Trophoblast cell (in vitro differentiated cells and primary cell): ENCODE measurements around the gene EIF2AK3.

Experiments
- DNase-seq, 2 donors: peaks; one replicate each; pipeline ENCODE4 v3.0.0-alpha.2; 2016
- H2AFZ ChIP-seq: 2 replicates; pipeline ENCODE4 v1.6.1; 2013; ENCODE audit warnings: low read length, moderate library complexity, mild to moderate bottlenecking; ENCODE audit not compliant: insufficient read depth, poor library complexity
- H2AK5ac ChIP-seq: 2 replicates; pipeline ENCODE4 v1.6.1; 2013; ENCODE audit warnings: mild to moderate bottlenecking, low read length
- H2BK120ac ChIP-seq: 2 replicates; pipeline ENCODE4 v1.6.1; 2013; ENCODE audit warnings: low read length, mild to moderate bottlenecking, moderate library complexity; ENCODE audit not compliant: insufficient read depth, poor library complexity
- H2BK12ac ChIP-seq: 2 replicates; pipeline ENCODE4 v1.6.1; 2013; ENCODE audit warnings: mild to moderate bottlenecking, low read length, moderate library complexity
- H2BK5ac ChIP-seq: 2 replicates; pipeline ENCODE4 v1.6.1; 2013; ENCODE audit warnings: low read length, low read depth, moderate library complexity, mild to moderate bottlenecking; ENCODE audit not compliant: poor library complexity
- H3K14ac ChIP-seq: 2 replicates; pipeline ENCODE4 v1.6.1; 2013; ENCODE audit warnings: mild to moderate bottlenecking, low read length
- H3K18ac ChIP-seq: 2 replicates; pipeline ENCODE4 v1.6.1; 2013; ENCODE audit warnings: mild to moderate bottlenecking, low read length
- H3K23ac ChIP-seq: 2 replicates; pipeline ENCODE4 v1.6.1; 2013; ENCODE audit warnings: low read length
- H3K27ac ChIP-seq: 2 replicates; pipeline ENCODE4 v1.5.1; 2013; ENCODE audit warnings: low read depth, mild to moderate bottlenecking, inconsistent platforms, low read length, moderate library complexity
- H3K27me3 ChIP-seq: 2 replicates; pipeline ENCODE4 v1.6.1; 2013; ENCODE audit warnings: inconsistent platforms, mild to moderate bottlenecking, low read length, moderate library complexity; ENCODE audit not compliant: insufficient read depth
- H3K36me3 ChIP-seq, 2 experiments: 1 replicate in 1 of 2; 2 replicates in 1 of 2; pipeline ENCODE4 v1.6.1; 2013; ENCODE audit warnings: low read length in 2 of 2, mild to moderate bottlenecking in 2 of 2, moderate library complexity in 1 of 2; ENCODE audit not compliant: insufficient read depth in 2 of 2, control insufficient read depth in 1 of 2
- H3K4ac ChIP-seq: 2 replicates; pipeline ENCODE4 v1.6.1; 2013; ENCODE audit warnings: low read depth, mild to moderate bottlenecking, low read length, moderate library complexity
- H3K4me1 ChIP-seq, 2 experiments: 1 replicate in 1 of 2; 2 replicates in 1 of 2; pipeline ENCODE4 v1.6.1; 2013; ENCODE audit warnings: low read length in 2 of 2, mild to moderate bottlenecking in 2 of 2, moderate library complexity in 1 of 2; ENCODE audit not compliant: insufficient read depth in 2 of 2, control insufficient read depth in 1 of 2
- H3K4me2 ChIP-seq: 2 replicates; pipeline ENCODE4 v1.6.1; 2013; ENCODE audit warnings: inconsistent platforms, mild to moderate bottlenecking, low read length, moderate library complexity
- H3K4me3 ChIP-seq: 2 replicates; pipeline ENCODE4 v1.5.1; 2013; ENCODE audit warnings: mild to moderate bottlenecking, low read depth, low read length, inconsistent platforms
- H3K79me1 ChIP-seq: one replicate; pipeline ENCODE4 v1.6.1; 2013; ENCODE audit warnings: low read length
- H3K79me2 ChIP-seq: 2 replicates; pipeline ENCODE4 v1.6.1; 2013; ENCODE audit warnings: low read length, mild to moderate bottlenecking; ENCODE audit not compliant: control insufficient read depth, insufficient read depth, poor library complexity
- H3K9ac ChIP-seq: 2 replicates; pipeline ENCODE4 v1.6.1; 2013; ENCODE audit warnings: mild to moderate bottlenecking, low read length
- H3K9me3 ChIP-seq: 2 replicates; pipeline ENCODE4 v1.6.1; 2013; ENCODE audit warnings: low read depth, mild to moderate bottlenecking, control low read depth, inconsistent platforms, low read length; ENCODE audit not compliant: insufficient read depth
- H4K12ac ChIP-seq: 2 replicates; pipeline ENCODE4 v1.6.1; 2013; ENCODE audit warnings: low read depth, mild to moderate bottlenecking, low read length, moderate library complexity
- H4K8ac ChIP-seq: 2 replicates; pipeline ENCODE4 v1.6.1; 2013; ENCODE audit warnings: low read depth, mild to moderate bottlenecking, low read length, moderate library complexity
- H4K91ac ChIP-seq: one replicate; pipeline ENCODE4 v1.6.1; 2013; ENCODE audit warnings: low read depth, mild to moderate bottlenecking, low read length, moderate library complexity
- WGBS: extraction: QIAGEN DNeasy Blood & Tissue Kit; methylation state at CpG from one replicate; pipeline ENCODE4 v1.1.7; 2013; ENCODE audit warnings: missing lambda C conversion rate; ENCODE audit not compliant: insufficient read length, insufficient coverage; ENCODE audit errors: extremely low coverage; 5-methylcytosine and 5-hydroxymethylcytosine counted together

The EIF2AK3 gene

GRCh38 chr2:88628571-88628939, 1.3 kb upstream of the EIF2AK3 start:
- H2BK120ac ChIP-seq, result peak overlapping the region; percentile 57
- peak overlapping the region; percentile 52 for H2BK12ac ChIP-seq
- no peak overlapping the region for H3K18ac ChIP-seq
- no peak overlapping the region for H3K23ac ChIP-seq
- H3K79me1 ChIP-seq, result peaks cover 16% of the 10 kb centered on the region
- H3K4me1 ChIP-seq, result peaks cover 3 to 7% of the 10 kb centered on the region in 2 experiments
- peak overlapping the region; percentile 73 for H3K4ac ChIP-seq
- H3K9ac ChIP-seq, result no peak overlapping the region
- H3K27me3 ChIP-seq, result no peaks in the 10 kb centered on the region
- peak overlapping the region; percentile 84 for H2BK5ac ChIP-seq
- H3K9me3 ChIP-seq, result no peaks in the 10 kb centered on the region
- H3K79me2 ChIP-seq, result peaks cover 16% of the 10 kb centered on the region
- peak overlapping the region; percentile 93 for H3K27ac ChIP-seq
- no CpG with 5 or more reads among the region's 8 CpGs for WGBS
- no peaks in the 10 kb centered on the region for H3K36me3 ChIP-seq
- no peak overlapping the region for H3K4me3 ChIP-seq
- peak overlapping the region; percentile 64 for H3K14ac ChIP-seq
- DNase-seq, result peak in 1 of 2 donors; percentile 12
- H4K8ac ChIP-seq, result peak overlapping the region; percentile 92
- peak overlapping the region; percentile 76 for H3K4me2 ChIP-seq
- peak overlapping the region; percentile 66 for H2AK5ac ChIP-seq
- H2AFZ ChIP-seq, result peak overlapping the region; percentile 33
- peak overlapping the region; percentile 86 for H4K12ac ChIP-seq
- peak overlapping the region; percentile 87 for H4K91ac ChIP-seq

GRCh38 chr2:88627856-88628570, 749 bp upstream of the EIF2AK3 start:
- DNase-seq, result peak; percentile 98 to 99
- Histone ChIP-seq H3K27ac (peak overlapping the region; percentile 93), H2AK5ac (no peak overlapping the region), H3K9me3 (no peaks in the 10 kb centered on the region), H2BK5ac (peak overlapping the region; percentile 84), H3K18ac (peak overlapping the region; percentile 50), H4K12ac (peak overlapping the region; percentile 59), H3K14ac (peak overlapping the region; percentile 82), H2AFZ (peak overlapping the region; percentile 34), H3K4me1 (peaks cover 3 to 7% of the 10 kb centered on the region in 2 experiments), H3K4me3 (peak overlapping the region; percentile 79), H3K79me1 (peaks cover 16% of the 10 kb centered on the region), H4K91ac (peak overlapping the region; percentile 87), H3K27me3 (no peaks in the 10 kb centered on the region), H3K4me2 (peak overlapping the region; percentile 76), H3K23ac (no peak overlapping the region), H4K8ac (peak overlapping the region; percentile 92), H3K36me3 (no peaks in the 10 kb centered on the region), H3K9ac (peak overlapping the region; percentile 91), H2BK12ac (no peak overlapping the region), H3K4ac (peak overlapping the region; percentile 12), H3K79me2 (peaks cover 16% of the 10 kb centered on the region), H2BK120ac (peak overlapping the region; percentile 57)
- WGBS, result no CpG with 5 or more reads among the region's 21 CpGs

- Histone ChIP-seq H4K12ac (peak overlapping the region; percentile 61), H3K79me1 (peaks cover 16% of the 10 kb centered on the region), H3K27me3 (no peaks in the 10 kb centered on the region), H3K4me3 (peak overlapping the region; percentile 96), H3K4ac (peak overlapping the region; percentile 88), H2AFZ (peak overlapping the region; percentile 72), H3K9ac (peak overlapping the region; percentile 81), H3K23ac (no peak overlapping the region), H3K27ac (peak overlapping the region; percentile 67), H3K14ac (peak overlapping the region; percentile 84), H2BK12ac (no peak overlapping the region), H3K4me1 (peaks cover 3 to 7% of the 10 kb centered on the region in 2 experiments), H3K79me2 (peaks cover 16% of the 10 kb centered on the region), H4K91ac (peak overlapping the region; percentile 81), H2BK120ac (peak overlapping the region; percentile 78), H3K9me3 (no peaks in the 10 kb centered on the region), H3K18ac (peak overlapping the region; percentile 76), H2BK5ac (peak overlapping the region; percentile 51), H3K4me2 (peak overlapping the region; percentile 98), H2AK5ac (peak overlapping the region; percentile 19), H3K36me3 (no peaks in the 10 kb centered on the region), H4K8ac (peak overlapping the region; percentile 86)
- WGBS, result no CpG with 5 or more reads among the region's 54 CpGs
- DNase-seq, result peak; percentile 13 to 37
Measured at GRCh38 chr2:88626171-88627054, 851 bp downstream of the EIF2AK3 start.

GRCh38 chr2:88624477-88624876, 2.8 kb downstream of the EIF2AK3 start:
- H3K4ac ChIP-seq, result peak overlapping the region; percentile 49
- DNase-seq, result no peak
- no peak overlapping the region for H4K12ac ChIP-seq
- H3K18ac ChIP-seq, result no peak overlapping the region
- peaks cover 3 to 7% of the 10 kb centered on the region in 2 experiments for H3K4me1 ChIP-seq
- H2BK120ac ChIP-seq, result no peak overlapping the region
- H3K14ac ChIP-seq, result no peak overlapping the region
- H2BK12ac ChIP-seq, result no peak overlapping the region
- H3K27me3 ChIP-seq, result no peaks in the 10 kb centered on the region
- H4K8ac ChIP-seq, result no peak overlapping the region
- no CpG with 5 or more reads among the region's 4 CpGs for WGBS
- H2BK5ac ChIP-seq, result no peak overlapping the region
- H3K79me1 ChIP-seq, result peaks cover 16% of the 10 kb centered on the region
- H2AK5ac ChIP-seq, result no peak overlapping the region
- no peak overlapping the region for H4K91ac ChIP-seq
- H3K27ac ChIP-seq, result no peak overlapping the region
- no peak overlapping the region for H3K23ac ChIP-seq
- no peak overlapping the region for H2AFZ ChIP-seq
- H3K36me3 ChIP-seq, result no peaks in the 10 kb centered on the region
- peaks cover 16% of the 10 kb centered on the region for H3K79me2 ChIP-seq
- H3K4me3 ChIP-seq, result no peak overlapping the region
- no peak overlapping the region for H3K4me2 ChIP-seq
- no peak overlapping the region for H3K9ac ChIP-seq
- no peaks in the 10 kb centered on the region for H3K9me3 ChIP-seq
